ENCODE results near the gene SPSB3.

DNA sequence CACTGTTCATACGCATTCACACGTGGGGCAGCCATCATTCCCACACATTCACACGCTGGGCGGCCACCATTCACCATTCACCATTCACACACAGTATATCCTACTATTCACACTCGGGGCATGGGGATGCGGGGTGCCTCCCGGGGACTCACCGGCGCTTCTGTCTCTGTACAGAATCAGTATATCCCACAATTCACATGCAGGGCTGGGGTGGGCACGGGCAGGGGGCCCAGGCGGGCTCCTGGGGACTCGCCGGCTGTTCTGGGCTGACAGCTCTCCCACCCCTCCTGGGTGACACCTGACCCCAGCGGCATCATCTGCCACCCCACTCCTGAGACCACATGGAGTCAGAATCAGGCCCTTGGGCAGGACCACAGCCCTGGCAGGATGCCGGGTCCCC lies 20.6 kb downstream of the SPSB3 start:
- TF ChIP-seq, protein P1, sequence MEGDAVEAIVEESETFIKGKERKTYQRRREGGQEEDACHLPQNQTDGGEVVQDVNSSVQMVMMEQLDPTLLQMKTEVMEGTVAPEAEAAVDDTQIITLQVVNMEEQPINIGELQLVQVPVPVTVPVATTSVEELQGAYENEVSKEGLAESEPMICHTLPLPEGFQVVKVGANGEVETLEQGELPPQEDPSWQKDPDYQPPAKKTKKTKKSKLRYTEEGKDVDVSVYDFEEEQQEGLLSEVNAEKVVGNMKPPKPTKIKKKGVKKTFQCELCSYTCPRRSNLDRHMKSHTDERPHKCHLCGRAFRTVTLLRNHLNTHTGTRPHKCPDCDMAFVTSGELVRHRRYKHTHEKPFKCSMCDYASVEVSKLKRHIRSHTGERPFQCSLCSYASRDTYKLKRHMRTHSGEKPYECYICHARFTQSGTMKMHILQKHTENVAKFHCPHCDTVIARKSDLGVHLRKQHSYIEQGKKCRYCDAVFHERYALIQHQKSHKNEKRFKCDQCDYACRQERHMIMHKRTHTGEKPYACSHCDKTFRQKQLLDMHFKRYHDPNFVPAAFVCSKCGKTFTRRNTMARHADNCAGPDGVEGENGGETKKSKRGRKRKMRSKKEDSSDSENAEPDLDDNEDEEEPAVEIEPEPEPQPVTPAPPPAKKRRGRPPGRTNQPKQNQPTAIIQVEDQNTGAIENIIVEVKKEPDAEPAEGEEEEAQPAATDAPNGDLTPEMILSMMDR (IDR thresholded peaks at IDR 0.05) = no peak
- no peak for TF ChIP-seq POLR2A (IDR thresholded peaks at IDR 0.05)

All from Peyer's patch (tissue), 4 donors.